Epithelial cell of esophagus (primary cell): ENCODE results near the gene NOD2.

Source experiments
- DNase-seq: peaks from one replicate; pipeline ENCODE4 v3.0.0; 2010; ENCODE audit warnings: low read depth
- H3K4me3 ChIP-seq: 2 replicates; pipeline ENCODE4 v1.5.1; 2011; ENCODE audit warnings: mild to moderate bottlenecking, low read length, control low read depth
- CTCF ChIP-seq: IDR thresholded peaks from 2 replicates; pipeline ENCODE4 v1.5.1; 2011; ENCODE audit warnings: low read depth, mild to moderate bottlenecking, low read length, control low read depth, inconsistent platforms; ENCODE audit not compliant: insufficient read depth; ENCODE audit errors: missing control alignments

Gene NOD2

DNA sequence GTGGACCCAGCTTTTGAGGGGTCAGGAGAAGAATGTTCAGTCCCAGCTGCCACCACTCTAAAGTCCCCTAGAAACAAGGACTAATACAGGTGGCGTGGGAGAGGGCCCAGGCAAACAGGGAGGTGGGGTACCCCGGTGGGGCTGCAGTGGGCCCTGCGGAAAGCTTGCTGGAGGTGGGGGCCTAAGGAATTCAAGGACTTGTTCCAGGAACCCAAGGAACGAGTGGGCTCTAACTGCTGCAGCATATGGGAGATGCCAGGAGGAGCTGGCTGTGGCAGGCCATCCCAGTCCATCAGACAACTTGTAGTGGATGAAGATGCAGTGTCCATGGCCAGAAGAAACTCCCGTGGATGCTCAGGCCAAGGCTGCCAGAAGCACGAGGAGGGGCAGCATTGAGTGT lies 22.9 kb upstream of the NOD2 start:
- no peak overlapping the region for H3K4me3 ChIP-seq
- DNase-seq, result no peak
- TF ChIP-seq CTCF, result no peak

DNA sequence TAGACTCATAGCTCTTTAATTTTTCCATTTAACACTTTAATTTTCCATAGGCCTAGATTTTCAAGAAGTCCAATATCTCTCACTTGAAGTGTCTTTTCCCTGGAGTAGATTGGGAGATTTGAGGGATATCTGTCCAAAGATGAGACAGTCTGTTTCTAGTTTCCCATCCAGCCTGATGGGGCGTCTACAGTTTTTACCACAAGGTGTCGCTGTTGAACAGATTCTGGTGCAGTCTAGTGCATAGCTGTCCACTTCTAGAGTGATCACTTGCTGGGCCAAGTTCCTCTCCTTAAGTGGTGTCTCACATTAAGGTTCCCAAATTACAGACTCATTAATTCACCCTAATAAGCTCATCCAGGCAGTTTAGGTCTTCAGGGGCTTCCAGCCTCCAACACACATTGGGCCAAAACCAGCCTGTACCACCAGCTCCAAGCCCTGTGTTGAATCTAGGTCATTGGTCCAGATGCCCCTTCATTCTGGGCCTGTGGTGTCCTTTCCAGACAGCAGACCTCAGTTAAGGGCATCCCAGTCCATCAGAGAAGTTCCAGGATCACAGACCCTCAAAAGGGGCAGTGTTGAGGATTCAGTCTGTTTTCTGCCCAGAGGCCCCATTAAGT lies 21.7 kb upstream of the NOD2 start:
- peak; percentile 72 for TF ChIP-seq CTCF
- H3K4me3 ChIP-seq, result no peak overlapping the region
- DNase-seq, result peak; percentile 59

DNA sequence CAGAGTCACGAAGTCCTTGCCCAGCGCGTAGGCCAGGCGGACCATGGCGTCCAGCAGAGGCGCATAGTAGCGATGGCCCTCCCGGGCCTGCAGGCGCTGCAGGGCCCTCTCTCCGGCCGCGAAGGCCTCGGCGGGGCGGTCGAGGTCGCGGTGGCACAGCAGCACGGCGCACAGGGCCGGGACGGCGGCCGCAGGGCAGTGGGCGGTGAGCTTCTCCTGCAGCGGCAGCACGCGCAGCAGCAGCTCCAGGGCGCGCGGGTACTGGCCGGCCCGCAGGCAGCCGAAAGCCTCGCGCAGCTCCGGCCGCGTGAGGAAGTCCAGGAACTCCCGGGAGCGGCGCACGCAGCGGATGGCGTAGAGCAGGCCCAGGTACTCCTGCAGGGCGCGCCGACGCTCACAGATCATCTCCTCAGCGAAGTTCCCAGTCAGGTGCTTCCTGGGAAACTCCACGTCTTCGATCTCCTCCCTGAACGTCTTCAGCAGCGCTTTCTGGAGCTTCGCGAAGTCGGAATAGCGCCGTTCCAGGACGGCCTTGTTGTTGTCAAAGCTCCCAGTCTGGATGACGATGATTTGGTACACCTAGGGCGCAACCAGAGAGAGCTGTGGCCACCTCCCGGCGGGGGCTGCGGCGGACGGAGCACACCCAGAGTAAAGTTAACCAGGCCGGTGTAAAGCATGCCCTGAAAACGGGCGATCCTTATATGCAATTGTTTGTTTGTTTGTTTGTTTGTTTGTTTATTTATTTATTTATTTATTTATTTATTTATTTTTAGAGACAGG lies 19.7 kb upstream of the NOD2 start:
- DNase-seq, result no peak
- H3K4me3 ChIP-seq, result no peak overlapping the region
- TF ChIP-seq CTCF, result no peak

DNA sequence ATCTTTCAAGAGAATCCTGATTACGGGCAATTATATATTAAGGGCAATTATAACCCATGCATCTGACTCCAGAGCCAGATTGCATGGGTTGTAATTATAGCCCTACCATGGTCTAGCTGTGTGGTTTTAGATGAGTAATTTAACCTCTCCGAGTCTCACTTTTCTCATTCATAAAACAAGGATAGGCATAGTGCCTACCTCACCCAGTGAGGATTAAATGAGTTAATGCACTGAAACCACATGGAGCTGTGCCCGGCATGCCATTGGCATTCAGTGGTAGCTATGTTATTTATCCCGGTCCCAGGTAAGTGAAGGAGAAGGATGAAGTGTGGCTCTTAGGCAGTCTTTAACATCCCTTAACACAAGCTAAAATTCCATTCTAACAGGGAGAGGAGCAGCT lies 18.6 kb upstream of the NOD2 start:
- TF ChIP-seq CTCF, result no peak
- no peak overlapping the region for H3K4me3 ChIP-seq
- no peak for DNase-seq

- H3K4me3 ChIP-seq, result no peak overlapping the region
- DNase-seq, result peak; percentile 56
Observed at GRCh38 chr16:50675686-50676610, 17.5 kb upstream of the NOD2 start.

GRCh38 chr16:50676684-50677225 lies 16.7 kb upstream of the NOD2 start:
- no peak for DNase-seq
- TF ChIP-seq CTCF, result no peak

More at GRCh38 chr16:50675686-50676610, 17.5 kb upstream of the NOD2 start:
- TF ChIP-seq CTCF, result no peak

More at GRCh38 chr16:50676684-50677225, 16.7 kb upstream of the NOD2 start:
- no peak overlapping the region for H3K4me3 ChIP-seq
